Loucy (cell line): ENCODE measurements around the gene BPIFB1.

Experiments used
- CTCF ChIP-seq: fragments of 200-600 bp; sonication (generic); conservative IDR thresholded peaks from 2 replicates; pipeline ENCODE4 v1.5.1; 2014; ENCODE audit warnings: mild to moderate bottlenecking, antibody characterized with exemption, low read length
- EZH2phosphoT487 ChIP-seq: fragments of 200-600 bp; IDR thresholded peaks from 2 replicates; pipeline ENCODE4 v1.6.1; 2018; ENCODE audit warnings: antibody characterized with exemption, mild to moderate bottlenecking, moderate library complexity, borderline replicate concordance

- TF ChIP-seq EZH2phosphoT487, result no peak
- no peak for TF ChIP-seq CTCF
Measured at GRCh38 chr20:33310327-33310899, 27.4 kb downstream of the BPIFB1 start.
